K562 (cell line): ENCODE data around the gene DAAM1. TPM values are rescaled to one million over a fixed set of nuclear protein-coding genes. Genes with fewer than 3 reads are reported as not detected.

Experiments used
- BRCA1 ChIP-seq, 2 experiments: fragments of 450-650 bp in 1 of 2; sonication (generic) in 1 of 2; formaldehyde crosslinking in 1 of 2; IDR thresholded peaks; 2 replicates each; pipeline versions ENCODE4 v1.5.0 to v1.6.1; 2017 to 2020; ENCODE audit warnings: mild to moderate bottlenecking in 1 of 2, missing genetic modification reagents in 1 of 2
- ID3 ChIP-seq, 2 experiments: fragments of 250-450 bp in 1 of 2; fragments of 450-650 bp in 1 of 2; sonication (Bioruptor Pico) in 1 of 2; IDR thresholded peaks; 2 replicates each; pipeline versions ENCODE4 v1.6.1 to v1.8.0; 2016 to 2021; ENCODE audit warnings: mild to moderate bottlenecking in 2 of 2, moderate library complexity in 2 of 2, missing compliant biosample characterization in 1 of 2, missing genetic modification characterization in 1 of 2
- IFI16 ChIP-seq: fragments of 250-450 bp; sonication (Bioruptor Pico); IDR thresholded peaks from 2 replicates; pipeline ENCODE4 v2.1.2; 2022; ENCODE audit warnings: mild to moderate bottlenecking, inconsistent platforms
- KDM1A ChIP-seq, 2 experiments: fragments of 450-650 bp; IDR thresholded peaks; 2 replicates each; pipeline ENCODE4 v1.6.1; 2016; ENCODE audit warnings: mild to moderate bottlenecking in 2 of 2
- MYC ChIP-seq, 2 experiments: fragments of 250-450 bp in 1 of 2; sonication (Bioruptor Pico) in 1 of 2; IDR thresholded peaks; 2 replicates each; pipeline versions ENCODE4 v1.5.1 to v1.6.1; 2012 to 2021; ENCODE audit warnings: low read depth in 2 of 2, borderline replicate concordance in 1 of 2, improper control_type of control experiment in 1 of 2, low read length in 1 of 2, mild to moderate bottlenecking in 1 of 2, moderate library complexity in 1 of 2
- TEAD4 ChIP-seq, 2 experiments: sonication (generic) in 1 of 2; formaldehyde crosslinking in 1 of 2; IDR thresholded peaks; 2 replicates each; pipeline versions ENCODE4 v1.6.1 to v1.8.0; 2012 to 2022; ENCODE audit warnings: borderline replicate concordance in 1 of 2, inconsistent platforms in 1 of 2, low read length in 1 of 2, mild to moderate bottlenecking in 1 of 2, missing genetic modification reagents in 1 of 2
- THAP12 ChIP-seq: fragments of 250-450 bp; sonication (Bioruptor Pico); IDR thresholded peaks from 2 replicates; pipeline ENCODE4 v1.9.0; 2021; ENCODE audit warnings: mild to moderate bottlenecking, inconsistent platforms
- TSHZ1 ChIP-seq: fragments of 250-450 bp; sonication (Bioruptor Pico); IDR thresholded peaks from 2 replicates; pipeline ENCODE4 v1.4.0; 2020; ENCODE audit warnings: mild to moderate bottlenecking, moderate library complexity
- USF2 ChIP-seq: sonication (generic); formaldehyde crosslinking; IDR thresholded peaks from 2 replicates; pipeline ENCODE4 v1.5.0; 2020; ENCODE audit warnings: missing genetic modification reagents
- ZNF830 ChIP-seq: fragments of 250-450 bp; sonication (Bioruptor Pico); IDR thresholded peaks from 2 replicates; pipeline ENCODE4 v1.5.0; 2021; ENCODE audit warnings: mild to moderate bottlenecking
- polyA plus RNA-seq, 8 experiments: library from polyadenylated mRNA; depleted of rRNA in 4 of 8; stranded (reverse) in 5 of 8; unstranded in 3 of 8; fragments of >200 nt; fragmentation: Nextera tagmentation in 2 of 8; fragmentation: Illumina TruSeq in 1 of 8; extraction: Ambion mirVana in 2 of 8; extraction: Trizol in 1 of 8; gene quantifications; 2 replicates each; pipeline versions ENCODE4 v1.2.1 to v1.2.3, GENCODE V29; 2011 to 2014; ENCODE audit warnings: inconsistent platforms in 1 of 8, missing spikeins in 1 of 8
- total RNA-seq, 7 experiments: library from RNA; depleted of rRNA in 6 of 7; stranded (reverse); fragments of >200 nt in 6 of 7; fragmentation: Illumina TruSeq in 2 of 7; extraction: Trizol in 2 of 7; gene quantifications; 2 replicates each; pipeline versions ENCODE4 v1.2.1 to v1.2.3, GENCODE V29; 2011 to 2021; ENCODE audit warnings: low replicate concordance in 1 of 7

Gene DAAM1
- total and polyA plus RNA-seq, 9 of the 15 experiments (the other 6 are each of a cell fraction or from before 2014, with no cell fraction given), result 3.6 to 11.6 (median 6.7) TPM

- peak; percentile 48 for TF ChIP-seq TEAD4 (IDR thresholded peaks at IDR 0.05; ENCODE audit: low read length)
- no peak for TF ChIP-seq TEAD4 (CRISPR knock-in tag; IDR thresholded peaks at IDR 0.05; ENCODE audit: borderline replicate concordance)
- TF ChIP-seq IFI16, result no peak
- TF ChIP-seq MYC (IDR thresholded peaks at IDR 0.05; ENCODE audit: low read depth, low read length), result no peak
- TF ChIP-seq MYC (CRISPR knock-in tag; IDR thresholded peaks at IDR 0.05; ENCODE audit: borderline replicate concordance, low read depth), result no peak
- no peak for TF ChIP-seq USF2 (CRISPR knock-in tag)
- TF ChIP-seq BRCA1 (IDR thresholded peaks at IDR 0.05), result no peak
- TF ChIP-seq BRCA1 (CRISPR knock-in tag; IDR thresholded peaks at IDR 0.05), result no peak
- peak; percentile 96 to 97 for TF ChIP-seq KDM1A (IDR thresholded peaks at IDR 0.05)
- TF ChIP-seq THAP12 (CRISPR knock-in tag), result no peak
- no peak for TF ChIP-seq ID3 (CRISPR knock-in tag; IDR thresholded peaks at IDR 0.05)
- no peak for TF ChIP-seq ID3 (tag; IDR thresholded peaks at IDR 0.05)
- no peak for TF ChIP-seq TSHZ1 (CRISPR knock-in tag)
- no peak for TF ChIP-seq ZNF830
Observed at GRCh38 chr14:59310633-59311032, 122.2 kb downstream of the DAAM1 start (continued).
